SK-N-SH (cell line): ENCODE measurements around the gene NAA20. TPM values are rescaled to one million over a fixed set of nuclear protein-coding genes. Genes with fewer than 3 reads are reported as not detected.

Source experiments
- CTCF ChIA-PET: fragments of 300-600, 350-600 bp; formaldehyde crosslinking; extraction: SDS; loops from one replicate; lab custom pipeline; 2021; lab: Yijun Ruan, JAX
- POLR2A ChIA-PET: fragments of 350-600 bp; sonication (Branson Sonifier 250); formaldehyde crosslinking; extraction: SDS; loops from one replicate; lab custom pipeline; 2020; ENCODE audit warnings: antibody characterized with exemption, inconsistent platforms; lab: Yijun Ruan, JAX
- DNase-seq: peaks from one replicate; pipeline ENCODE4 v3.0.0; 2012
- H2AFZ ChIP-seq: fragments of 200-600 bp; sonication (generic); 2 replicates; pipeline ENCODE4 v1.8.1; 2016; ENCODE audit warnings: antibody characterized with exemption, mild to moderate bottlenecking, low read depth
- H3F3A ChIP-seq: fragments of 200-600 bp; sonication (generic); replicated peaks from 2 replicates; pipeline ENCODE3; 2016; ENCODE audit warnings: antibody characterized with exemption, mild to moderate bottlenecking; ENCODE audit not compliant: insufficient read depth
- H3K27ac ChIP-seq, 2 experiments: fragments of 200-500 bp in 1 of 2; fragments of 200-600 bp in 1 of 2; sonication (Bioruptor generic) in 1 of 2; sonication (generic), shearing (Covaris generic) in 1 of 2; 2 replicates each; pipeline versions ENCODE4 v1.5.1 to v1.6.1; 2014 to 2016; ENCODE audit warnings: low read depth in 2 of 2, inconsistent platforms in 1 of 2, low read length in 1 of 2, mild to moderate bottlenecking in 1 of 2, mixed read lengths in 1 of 2
- H3K27me3 ChIP-seq: fragments of 200-600 bp; sonication (generic), shearing (Covaris generic); 2 replicates; pipeline ENCODE4 v1.6.1; 2016; ENCODE audit warnings: mixed run types; ENCODE audit not compliant: insufficient read depth
- H3K36me3 ChIP-seq, 2 experiments: fragments of 200-500 bp in 1 of 2; fragments of 200-600 bp in 1 of 2; sonication (Bioruptor generic) in 1 of 2; sonication (generic) in 1 of 2; replicated peaks in 1 of 2; 2 replicates each; pipeline versions ENCODE3 to v1.5.1; 2014 to 2016; ENCODE audit warnings: low read length in 1 of 2, mild to moderate bottlenecking in 1 of 2; ENCODE audit not compliant: insufficient read depth in 2 of 2, control insufficient read depth in 1 of 2
- H3K4me1 ChIP-seq, 2 experiments: fragments of 200-500 bp in 1 of 2; fragments of 200-600 bp in 1 of 2; sonication (Bioruptor generic) in 1 of 2; sonication (generic), shearing (Covaris generic) in 1 of 2; 2 replicates each; pipeline versions ENCODE4 v1.5.1 to v1.6.1; 2014 to 2016; ENCODE audit warnings: low read depth in 1 of 2, low read length in 1 of 2, mixed run types in 1 of 2; ENCODE audit not compliant: insufficient read depth in 2 of 2, control insufficient read depth in 1 of 2
- H3K4me2 ChIP-seq: fragments of 200-600 bp; sonication (generic), shearing (Covaris generic); 2 replicates; pipeline ENCODE4 v1.6.1; 2017; ENCODE audit warnings: mixed run types
- H3K4me3 ChIP-seq, 2 experiments: fragments of 200-500 bp in 1 of 2; fragments of 200-600 bp in 1 of 2; sonication (Bioruptor generic) in 1 of 2; sonication (generic), shearing (Covaris generic) in 1 of 2; 2 replicates each; pipeline versions ENCODE4 v1.5.1 to v1.8.1; 2014 to 2016; ENCODE audit warnings: low read depth in 2 of 2, inconsistent platforms in 1 of 2, low read length in 1 of 2, mild to moderate bottlenecking in 1 of 2, mixed read lengths in 1 of 2, moderate library complexity in 1 of 2
- H3K79me2 ChIP-seq: fragments of 200-600 bp; sonication (generic); 2 replicates; pipeline ENCODE4 v1.8.1; 2017; ENCODE audit warnings: mild to moderate bottlenecking; ENCODE audit not compliant: insufficient read depth
- H3K9ac ChIP-seq: fragments of 200-600 bp; sonication (generic); 2 replicates; pipeline ENCODE4 v1.6.1; 2017; ENCODE audit warnings: mixed run types
- H3K9me2 ChIP-seq: fragments of 200-600 bp; sonication (generic); 2 replicates; pipeline ENCODE4 v1.6.1; 2017; ENCODE audit warnings: mixed run types
- H3K9me3 ChIP-seq: fragments of 200-600 bp; sonication (generic); 2 replicates; pipeline ENCODE4 v1.6.1; 2017; ENCODE audit warnings: mixed run types, mild to moderate bottlenecking, moderate library complexity
- H4K20me1 ChIP-seq: fragments of 200-600 bp; sonication (generic); 2 replicates; pipeline ENCODE4 v1.6.1; 2017; ENCODE audit warnings: mild to moderate bottlenecking, mixed run types; ENCODE audit not compliant: insufficient read depth
- EP300 ChIP-seq, 2 experiments: IDR thresholded peaks; 2 replicates each; pipeline versions ENCODE4 v1.4.0 to v1.6.1; 2012; ENCODE audit warnings: borderline replicate concordance in 1 of 2, low read depth in 1 of 2, low read length in 1 of 2
- EZH2phosphoT487 ChIP-seq: fragments of 200-600 bp; sonication (generic); IDR thresholded peaks from 2 replicates; pipeline ENCODE4 v1.6.1; 2017; ENCODE audit warnings: low read depth, mixed run types, mild to moderate bottlenecking, antibody characterized with exemption, moderate library complexity, borderline replicate concordance
- FOXJ3 ChIP-seq: sonication (generic); formaldehyde crosslinking; IDR thresholded peaks from 2 replicates; pipeline ENCODE4 v1.5.1; 2020; ENCODE audit warnings: mild to moderate bottlenecking, missing genetic modification reagents
- FOXM1 ChIP-seq: IDR thresholded peaks from 2 replicates; pipeline ENCODE4 v1.4.0; 2012; ENCODE audit warnings: low read depth, mild to moderate bottlenecking
- GABPA ChIP-seq: IDR thresholded peaks from 2 replicates; pipeline ENCODE4 v1.4.0; 2012; ENCODE audit warnings: low read depth, mild to moderate bottlenecking
- MXI1 ChIP-seq: IDR thresholded peaks from 2 replicates; pipeline ENCODE4 v1.6.1; 2012; ENCODE audit warnings: mild to moderate bottlenecking, low read depth, low read length, improper control_type of control experiment
- NFIC ChIP-seq: IDR thresholded peaks from 2 replicates; pipeline ENCODE4 v1.4.0; 2012; ENCODE audit warnings: borderline replicate concordance
- POLR2AphosphoS5 ChIP-seq: IDR thresholded peaks from 2 replicates; pipeline ENCODE4 v1.6.1; 2012; ENCODE audit warnings: low read depth, low read length
- RAD21 ChIP-seq: IDR thresholded peaks from 2 replicates; pipeline ENCODE4 v1.6.1; 2012; ENCODE audit warnings: mild to moderate bottlenecking, low read length
- RFX5 ChIP-seq: IDR thresholded peaks from 2 replicates; pipeline ENCODE4 v1.6.1; 2012; ENCODE audit warnings: mild to moderate bottlenecking, improper control_type of control experiment, low read length
- RXRA ChIP-seq: IDR thresholded peaks from 2 replicates; pipeline ENCODE4 v1.4.0; 2012; ENCODE audit warnings: low read depth, mild to moderate bottlenecking, borderline replicate concordance
- SIN3A ChIP-seq: IDR thresholded peaks from 2 replicates; pipeline ENCODE4 v1.6.1; 2012; ENCODE audit warnings: low read depth, mild to moderate bottlenecking, low read length, moderate library complexity, borderline replicate concordance
- SMC3 ChIP-seq: IDR thresholded peaks from 2 replicates; pipeline ENCODE4 v1.6.1; 2012; ENCODE audit warnings: low read depth, low read length, improper control_type of control experiment
- TCF12 ChIP-seq: IDR thresholded peaks from 2 replicates; pipeline ENCODE4 v1.4.0; 2012
- TEAD4 ChIP-seq: IDR thresholded peaks from 2 replicates; pipeline ENCODE4 v1.4.0; 2012; ENCODE audit warnings: mild to moderate bottlenecking, borderline replicate concordance; ENCODE audit not compliant: insufficient read depth
- ZBTB33 ChIP-seq: IDR thresholded peaks from 2 replicates; pipeline ENCODE4 v1.4.0; 2012; ENCODE audit warnings: low read depth, borderline replicate concordance
- WGBS: methylation state at CpG from one replicate; pipeline ENCODE4 v1.1.6; 2017; ENCODE audit warnings: low lambda C conversion rate; 5-methylcytosine and 5-hydroxymethylcytosine counted together
- polyA plus RNA-seq, 3 experiments: library from polyadenylated mRNA; depleted of rRNA; stranded (reverse); fragments of >200 nt; gene quantifications; 2 replicates each; pipeline ENCODE4 v1.2.3, GENCODE V29; 2012
- TF ChIP-seq, protein P1 (sequence below): fragments of 200-600 bp; sonication (generic); IDR thresholded peaks from 2 replicates; pipeline ENCODE4 v1.6.1; 2017; ENCODE audit warnings: antibody characterized with exemption, mild to moderate bottlenecking, moderate library complexity
- TF ChIP-seq, protein P2 (sequence below): IDR thresholded peaks from 2 replicates; pipeline ENCODE4; 2012
- TF ChIP-seq, protein P3 (sequence below): fragments of 150-350 bp; IDR thresholded peaks from 2 replicates; pipeline ENCODE4 v1.6.1; 2017; ENCODE audit warnings: antibody characterized with exemption, low read length, low read depth, borderline replicate concordance

Gene NAA20
- polyA plus RNA-seq, 1 of the 3 experiments (the other 2 are of a cell fraction) = 85.0 TPM

DNA sequence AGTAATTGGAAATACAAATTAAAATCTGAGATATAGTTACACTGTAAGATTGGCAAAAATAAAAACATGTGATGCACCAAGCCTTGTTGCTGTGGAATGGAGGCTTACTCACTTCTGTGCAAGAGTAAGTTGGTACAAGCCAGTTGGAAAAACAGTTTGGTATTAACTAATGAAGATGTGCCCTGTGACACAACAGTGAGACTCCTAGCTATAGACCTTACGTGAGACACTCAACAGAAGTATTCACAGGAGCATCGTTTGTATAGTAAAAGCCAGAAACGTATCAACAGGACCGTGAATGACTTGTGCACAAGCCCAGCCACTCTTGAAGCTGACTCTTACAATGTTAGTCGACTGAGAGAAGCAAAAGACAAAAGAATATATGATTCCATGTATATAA lies 14.6 kb downstream of the NAA20 start:
- H3K27me3 ChIP-seq = no peaks in the 10 kb centered on the region
- no peak overlapping the region for H3K4me2 ChIP-seq
- H3K9me2 ChIP-seq = no peaks in the 10 kb centered on the region
- no peak for DNase-seq
- H3K9me3 ChIP-seq = no peaks in the 10 kb centered on the region
- H2AFZ ChIP-seq = no peak overlapping the region
- H3F3A ChIP-seq = peaks cover 30% of the 10 kb centered on the region
- no peak overlapping the region for H3K4me3 ChIP-seq
- peaks cover 41% of the 10 kb centered on the region for H3K79me2 ChIP-seq
- ChIA-PET CTCF (no interaction called here), POLR2A (no interaction called here)
- no peak overlapping the region for H3K27ac ChIP-seq
- H3K36me3 ChIP-seq = peaks cover 84 to 87% of the 10 kb centered on the region in 2 experiments
- TF ChIP-seq RXRA = no peak
- no peak for TF ChIP-seq RFX5
- no peak for TF ChIP-seq TCF12
- TF ChIP-seq POLR2AphosphoS5 = no peak
- TF ChIP-seq GABPA = no peak
- TF ChIP-seq EZH2phosphoT487 = no peak
- TF ChIP-seq RAD21 = no peak
- TF ChIP-seq, protein P1, sequence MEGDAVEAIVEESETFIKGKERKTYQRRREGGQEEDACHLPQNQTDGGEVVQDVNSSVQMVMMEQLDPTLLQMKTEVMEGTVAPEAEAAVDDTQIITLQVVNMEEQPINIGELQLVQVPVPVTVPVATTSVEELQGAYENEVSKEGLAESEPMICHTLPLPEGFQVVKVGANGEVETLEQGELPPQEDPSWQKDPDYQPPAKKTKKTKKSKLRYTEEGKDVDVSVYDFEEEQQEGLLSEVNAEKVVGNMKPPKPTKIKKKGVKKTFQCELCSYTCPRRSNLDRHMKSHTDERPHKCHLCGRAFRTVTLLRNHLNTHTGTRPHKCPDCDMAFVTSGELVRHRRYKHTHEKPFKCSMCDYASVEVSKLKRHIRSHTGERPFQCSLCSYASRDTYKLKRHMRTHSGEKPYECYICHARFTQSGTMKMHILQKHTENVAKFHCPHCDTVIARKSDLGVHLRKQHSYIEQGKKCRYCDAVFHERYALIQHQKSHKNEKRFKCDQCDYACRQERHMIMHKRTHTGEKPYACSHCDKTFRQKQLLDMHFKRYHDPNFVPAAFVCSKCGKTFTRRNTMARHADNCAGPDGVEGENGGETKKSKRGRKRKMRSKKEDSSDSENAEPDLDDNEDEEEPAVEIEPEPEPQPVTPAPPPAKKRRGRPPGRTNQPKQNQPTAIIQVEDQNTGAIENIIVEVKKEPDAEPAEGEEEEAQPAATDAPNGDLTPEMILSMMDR = no peak
- no peak for TF ChIP-seq SIN3A
- TF ChIP-seq EP300 (IDR thresholded peaks at IDR 0.05; ENCODE audit: borderline replicate concordance in 1 of 2, low read depth in 1 of 2, low read length in 1 of 2) = no peak
- TF ChIP-seq MXI1 = no peak
- 88% methylated on average over 5 of the region's 5 CpGs for WGBS
- H3K9ac ChIP-seq = no peak overlapping the region
- no peaks in the 10 kb centered on the region; the same call in 1 of the 2 replicates for H4K20me1 ChIP-seq
- H3K4me1 ChIP-seq = peaks cover 0 to 4% of the 10 kb centered on the region in 2 experiments; a peak in 3 of 4 replicates

- Histone ChIP-seq H3K79me2 (peaks cover 19% of the 10 kb centered on the region), H3K9me3 (no peaks in the 10 kb centered on the region), H3K27me3 (no peaks in the 10 kb centered on the region), H3K4me1 (peaks cover 0 to 4% of the 10 kb centered on the region in 2 experiments; a peak in 3 of 4 replicates), H2AFZ (no peak overlapping the region), H3K9ac (no peak overlapping the region), H3K36me3 (peaks cover 88 to 93% of the 10 kb centered on the region in 2 experiments), H3K4me3 (no peak overlapping the region), H3F3A (peaks cover 44% of the 10 kb centered on the region), H3K9me2 (no peaks in the 10 kb centered on the region), H3K4me2 (no peak overlapping the region), H4K20me1 (no peaks in the 10 kb centered on the region; the same call in 1 of the 2 replicates), H3K27ac (peak overlapping the region; percentile 57 to 74)
- ChIA-PET POLR2A (no interaction called here), CTCF (interaction anchor here (0.9 to 1.4 kb wide), 2 partner anchors 18 to 40 kb away, joined by 3 to 4 read pairs; partner anchors contain the start of gene NAA20)
- WGBS = 40% methylated on average over 4 of the region's 4 CpGs
- peak; percentile 41 for DNase-seq
- TF ChIP-seq GABPA = 0 out of 2 replicates have a peak, but pooled peaks have one; percentile 16
- no peak for TF ChIP-seq FOXJ3
- peak; percentile 55 for TF ChIP-seq TCF12
- TF ChIP-seq FOXM1 = no peak
- TF ChIP-seq, protein P2, sequence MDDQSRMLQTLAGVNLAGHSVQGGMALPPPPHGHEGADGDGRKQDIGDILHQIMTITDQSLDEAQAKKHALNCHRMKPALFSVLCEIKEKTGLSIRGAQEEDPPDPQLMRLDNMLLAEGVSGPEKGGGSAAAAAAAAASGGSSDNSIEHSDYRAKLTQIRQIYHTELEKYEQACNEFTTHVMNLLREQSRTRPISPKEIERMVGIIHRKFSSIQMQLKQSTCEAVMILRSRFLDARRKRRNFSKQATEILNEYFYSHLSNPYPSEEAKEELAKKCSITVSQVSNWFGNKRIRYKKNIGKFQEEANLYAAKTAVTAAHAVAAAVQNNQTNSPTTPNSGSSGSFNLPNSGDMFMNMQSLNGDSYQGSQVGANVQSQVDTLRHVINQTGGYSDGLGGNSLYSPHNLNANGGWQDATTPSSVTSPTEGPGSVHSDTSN = peak; percentile 16; the same call in 1 of the 2 replicates
- no peak for TF ChIP-seq SMC3
- TF ChIP-seq ZBTB33 = no peak
- TF ChIP-seq, protein P3, sequence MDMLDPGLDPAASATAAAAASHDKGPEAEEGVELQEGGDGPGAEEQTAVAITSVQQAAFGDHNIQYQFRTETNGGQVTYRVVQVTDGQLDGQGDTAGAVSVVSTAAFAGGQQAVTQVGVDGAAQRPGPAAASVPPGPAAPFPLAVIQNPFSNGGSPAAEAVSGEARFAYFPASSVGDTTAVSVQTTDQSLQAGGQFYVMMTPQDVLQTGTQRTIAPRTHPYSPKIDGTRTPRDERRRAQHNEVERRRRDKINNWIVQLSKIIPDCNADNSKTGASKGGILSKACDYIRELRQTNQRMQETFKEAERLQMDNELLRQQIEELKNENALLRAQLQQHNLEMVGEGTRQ = no peak
- TF ChIP-seq TEAD4 = no peak
- no peak for TF ChIP-seq NFIC
- TF ChIP-seq RXRA = no peak
- no peak for TF ChIP-seq SIN3A
Measured at GRCh38 chr20:20034486-20034885, 17.3 kb downstream of the NAA20 start.
